ENCODE results near the gene HSPA12A.

HSPA12A gene

GRCh38 chr10:116741391-116742351 is 695 bp downstream of the HSPA12A start:
- DNase-seq (ENCODE audit: low read depth): no peak

GRCh38 chr10:116740971-116741370 is 1.4 kb downstream of the HSPA12A start:
- no peak for DNase-seq (ENCODE audit: low read depth)

- DNase-seq (ENCODE audit: low read depth): no peak
These were observed 4.0 kb downstream of the HSPA12A start for GRCh38 chr10:116738339-116738738.

- DNase-seq (ENCODE audit: low read depth): no peak
These were observed 4.6 kb downstream of the HSPA12A start for GRCh38 chr10:116737627-116738327.

GRCh38 chr10:116733566-116733965 is 8.8 kb downstream of the HSPA12A start:
- DNase-seq (ENCODE audit: low read depth): peak; percentile 19

- no peak for DNase-seq (ENCODE audit: low read depth)
These were observed 9.8 kb downstream of the HSPA12A start for GRCh38 chr10:116732573-116732972.

- no peak for DNase-seq (ENCODE audit: low read depth)
These were observed 11.7 kb downstream of the HSPA12A start for GRCh38 chr10:116730464-116731260.

- no peak for DNase-seq (ENCODE audit: low read depth)
These were observed 13.1 kb downstream of the HSPA12A start for GRCh38 chr10:116729243-116729642.

GRCh38 chr10:116728526-116729096 is 13.8 kb downstream of the HSPA12A start:
- DNase-seq (ENCODE audit: low read depth): no peak

- DNase-seq (ENCODE audit: low read depth): no peak
These were observed 18.7 kb downstream of the HSPA12A start for GRCh38 chr10:116723428-116724281.

- DNase-seq (ENCODE audit: low read depth): no peak
These were observed 19.5 kb downstream of the HSPA12A start for GRCh38 chr10:116722736-116723427.

- DNase-seq (ENCODE audit: low read depth): no peak
These were observed 20.6 kb downstream of the HSPA12A start for GRCh38 chr10:116721547-116722392.

- no peak for DNase-seq (ENCODE audit: low read depth)
These were observed 21.5 kb downstream of the HSPA12A start for GRCh38 chr10:116720668-116721546.

- no peak for DNase-seq (ENCODE audit: low read depth)
These were observed 22.1 kb downstream of the HSPA12A start for GRCh38 chr10:116720241-116720643.

GRCh38 chr10:116719804-116720203 is 22.6 kb downstream of the HSPA12A start:
- no peak for DNase-seq (ENCODE audit: low read depth)

GRCh38 chr10:116718058-116718457 is 24.3 kb downstream of the HSPA12A start:
- no peak for DNase-seq (ENCODE audit: low read depth)

- DNase-seq (ENCODE audit: low read depth): no peak
These were observed 26.0 kb downstream of the HSPA12A start for GRCh38 chr10:116716381-116716780.

- DNase-seq (ENCODE audit: low read depth): no peak
These were observed 26.5 kb downstream of the HSPA12A start for GRCh38 chr10:116715839-116716377.
